Measurements from ENCODE around the gene MAGI3.
"Not testable (repeated sequence)": the region's sequence is repeated elsewhere in the genome, so short reads cannot be mapped to it uniquely, and the experiment has no call there.

The MAGI3 gene

GRCh38 chr1:113401067-113401466, 10.8 kb downstream of the MAGI3 start:
- no peak for DNase-seq

GRCh38 chr1:113401728-113402127, 11.4 kb downstream of the MAGI3 start:
- no peak for DNase-seq

- DNase-seq = no peak
Observed at GRCh38 chr1:113403065-113403464, 12.8 kb downstream of the MAGI3 start.

- DNase-seq = no peak
Observed at GRCh38 chr1:113405573-113405972, 15.3 kb downstream of the MAGI3 start.

GRCh38 chr1:113406149-113406548, 15.8 kb downstream of the MAGI3 start:
- DNase-seq = not testable (repeated sequence)

- no peak for DNase-seq
Observed at GRCh38 chr1:113409363-113409762, 19.0 kb downstream of the MAGI3 start.

- not testable (repeated sequence) for DNase-seq
Observed at GRCh38 chr1:113412020-113412419, 21.7 kb downstream of the MAGI3 start.

- no peak for DNase-seq
Observed at GRCh38 chr1:113415310-113416070, 25.2 kb downstream of the MAGI3 start.

GRCh38 chr1:113416071-113416470, 25.8 kb downstream of the MAGI3 start:
- DNase-seq = not testable (repeated sequence)

- no peak for DNase-seq
Observed at GRCh38 chr1:113416496-113416895, 26.2 kb downstream of the MAGI3 start.

- no peak for DNase-seq
Observed at GRCh38 chr1:113422315-113423068, 32.2 kb downstream of the MAGI3 start.

GRCh38 chr1:113423826-113424225, 33.5 kb downstream of the MAGI3 start:
- DNase-seq = no peak

- no peak for DNase-seq
Observed at GRCh38 chr1:113429461-113430153, 39.3 kb downstream of the MAGI3 start.

GRCh38 chr1:113433184-113433583, 42.9 kb downstream of the MAGI3 start:
- peak; percentile 25 for DNase-seq

GRCh38 chr1:113434081-113434873, 44.0 kb downstream of the MAGI3 start:
- no peak for DNase-seq

- no peak for DNase-seq
Observed at GRCh38 chr1:113434874-113435175, 44.5 kb downstream of the MAGI3 start.

- DNase-seq = no peak
Observed at GRCh38 chr1:113437554-113438341, 47.4 kb downstream of the MAGI3 start.

- no peak for DNase-seq
Observed at GRCh38 chr1:113438505-113439276, 48.4 kb downstream of the MAGI3 start.

GRCh38 chr1:113439277-113439670, 49.0 kb downstream of the MAGI3 start:
- DNase-seq = no peak

- no peak for DNase-seq
Observed at GRCh38 chr1:113442131-113442530, 51.8 kb downstream of the MAGI3 start.

- no peak for DNase-seq
Observed at GRCh38 chr1:113444857-113445256, 54.5 kb downstream of the MAGI3 start.

Measured in HCEC 1CT (cell line).